Panc1 (cell line): ENCODE measurements around the gene SHISA8. TPM values are rescaled to one million over a fixed set of nuclear protein-coding genes. Genes with fewer than 3 reads are reported as not detected.

Source experiments
- ATAC-seq: fragments of 200-7000 bp; cut with Tn5 transposase; 2 replicates; pipeline ENCODE4 v1.9.1; 2020; ENCODE audit warnings: mild to moderate bottlenecking, moderate library complexity
- BruUV-seq: library from RNA; stranded (reverse); fragments of 400-500 nt; replicated peaks from 2 replicates; lab custom pipeline; 2021; lab: Mats Ljungman, UMichigan
- CTCF ChIA-PET: fragments of 300-600 bp; sonication (Branson Sonifier 250); formaldehyde crosslinking; loops from one replicate; lab custom pipeline; 2022; ENCODE audit warnings: antibody characterized with exemption; lab: Charles Lee
- POLR2A ChIA-PET: fragments of 300-600 bp; sonication (Branson Sonifier 250); formaldehyde crosslinking; loops from one replicate; lab custom pipeline; 2022; ENCODE audit warnings: antibody characterized with exemption; lab: Charles Lee
- DNase-seq: peaks from one replicate; pipeline ENCODE4 v3.0.0-alpha.2; 2010; ENCODE audit warnings: low read depth, low spot score
- H3K27ac ChIP-seq: 2 replicates; pipeline ENCODE4 v1.5.1; 2011; ENCODE audit warnings: mild to moderate bottlenecking, low read length, inconsistent platforms
- H3K27me3 ChIP-seq: fragments of 200-500 bp; sonication (Bioruptor generic); 2 replicates; pipeline ENCODE4 v1.6.0; 2014; ENCODE audit warnings: low read length, inconsistent platforms; ENCODE audit not compliant: control insufficient read depth, insufficient read depth
- H3K36me3 ChIP-seq: fragments of 200-500 bp; sonication (Bioruptor generic); 2 replicates; pipeline ENCODE4 v1.5.1; 2014; ENCODE audit warnings: inconsistent platforms, mild to moderate bottlenecking, low read length, moderate library complexity; ENCODE audit not compliant: control insufficient read depth, insufficient read depth
- H3K4me1 ChIP-seq: 2 replicates; pipeline ENCODE4 v1.5.1; 2011; ENCODE audit warnings: inconsistent platforms, mild to moderate bottlenecking, low read length, moderate library complexity; ENCODE audit not compliant: control insufficient read depth, insufficient read depth
- H3K4me3 ChIP-seq, 2 experiments: 2 replicates each; pipeline ENCODE4 v1.5.1; 2011 to 2012; ENCODE audit warnings: low read depth in 2 of 2, low read length in 2 of 2, mild to moderate bottlenecking in 2 of 2, inconsistent platforms in 1 of 2, moderate library complexity in 1 of 2
- H3K9me3 ChIP-seq: fragments of 200-500 bp; sonication (Bioruptor generic); 2 replicates; pipeline ENCODE4 v1.5.1; 2014; ENCODE audit warnings: low read depth, mild to moderate bottlenecking, inconsistent platforms, low read length, moderate library complexity; ENCODE audit not compliant: control insufficient read depth, insufficient read depth
- CTCF ChIP-seq: fragments of 450-650 bp; IDR thresholded peaks from 2 replicates; pipeline ENCODE4 v1.5.1; 2017; ENCODE audit warnings: mild to moderate bottlenecking
- POLR2AphosphoS5 ChIP-seq: IDR thresholded peaks from 2 replicates; pipeline ENCODE4 v1.6.1; 2012; ENCODE audit warnings: mild to moderate bottlenecking, low read depth, low read length, moderate library complexity
- REST ChIP-seq, 2 experiments: IDR thresholded peaks; 2 replicates each; pipeline ENCODE4 v1.6.1; 2011 to 2012; ENCODE audit warnings: low read depth in 2 of 2, control low read depth in 1 of 2, low read length in 1 of 2, mild to moderate bottlenecking in 1 of 2, moderate library complexity in 1 of 2; ENCODE audit not compliant: insufficient read depth in 1 of 2
- SIN3A ChIP-seq: IDR thresholded peaks from 2 replicates; pipeline ENCODE4 v1.6.1; 2012; ENCODE audit warnings: low read depth, mild to moderate bottlenecking, low read length, moderate library complexity, borderline replicate concordance; ENCODE audit not compliant: insufficient read depth
- TCF7L2 ChIP-seq: IDR thresholded peaks from 2 replicates; pipeline ENCODE4 v1.6.1; 2011; ENCODE audit warnings: mild to moderate bottlenecking, low read depth, low read length, inconsistent platforms
- in situ Hi-C: cut with HindIII; loops from 2 replicates; pipeline ENCODE4 v1.10.0; 2016; ENCODE audit warnings: low sequenced_read_pairs, low pct_unique_long_range_greater_than_20kb
- intact Hi-C: fragments of 100-400 bp; cut with micrococcal nuclease; formaldehyde crosslinking; loops from one replicate; pipeline ENCODE4 v1.10.0; 2022; ENCODE audit not compliant: unreplicated experiment
- total RNA-seq: library from RNA; stranded (reverse); gene quantifications from one replicate; pipeline ENCODE4 v1.2.1, GENCODE V29; 2021; ENCODE audit not compliant: unreplicated experiment

The SHISA8 gene
- total RNA-seq, 1 experiment from 2014 or later: 0.62 TPM

DNA sequence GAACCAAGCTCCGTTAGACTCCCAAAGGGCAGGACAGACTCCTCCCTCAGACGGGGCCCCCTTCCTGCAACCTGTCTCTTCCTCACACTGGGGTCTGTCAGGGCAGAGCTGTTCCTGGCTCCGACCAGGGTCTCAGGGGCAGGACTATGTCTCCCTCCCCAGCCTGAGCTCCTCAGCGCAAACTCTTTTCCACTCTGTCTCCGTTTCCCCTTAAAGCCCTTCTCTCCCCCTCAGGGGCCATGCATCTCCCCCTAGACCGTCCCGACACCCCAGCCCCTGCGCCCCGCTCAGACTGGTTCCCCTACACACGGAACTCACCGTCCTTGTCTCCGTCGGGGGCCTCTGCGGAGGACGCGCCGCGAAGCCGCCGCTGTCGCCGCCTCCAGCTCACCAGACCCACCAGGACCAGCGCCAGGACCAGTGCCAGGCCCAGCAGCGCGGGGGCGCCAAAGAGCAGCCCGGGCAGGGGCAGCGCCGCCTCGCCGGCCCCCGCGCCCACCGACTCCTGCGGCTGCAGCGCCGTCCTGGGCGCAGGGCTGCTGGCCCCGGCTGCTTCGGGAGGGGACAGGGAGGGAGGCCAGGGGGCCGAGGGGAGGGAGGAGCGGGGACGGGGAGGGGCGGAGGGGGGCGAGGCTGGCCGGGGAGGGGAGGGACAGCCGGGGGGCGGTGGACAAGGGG, 11.0 kb upstream of the SHISA8 start:
- TF ChIP-seq TCF7L2: no peak
- TF ChIP-seq CTCF: peak; percentile 95
- Histone ChIP-seq H3K27me3 (no peaks in the 10 kb centered on the region; the same call in 1 of the 2 replicates), H3K9me3 (no peaks in the 10 kb centered on the region), H3K4me3 (peak overlapping the region; percentile 30 to 41), H3K4me1 (no peaks in the 10 kb centered on the region), H3K36me3 (no peaks in the 10 kb centered on the region), H3K27ac (no peak overlapping the region)
- BruUV-seq: no TSS peak
- ATAC-seq: peak; percentile 74
- in situ Hi-C loops: no loop called here
- intact Hi-C loops: no loop called here
- ChIA-PET CTCF (interaction anchor here (0.6 to 1.3 kb wide), 4 partner anchors 14 to 557 kb away, joined by 3 to 8 read pairs (median 3); no protein-coding TSS in a partner anchor), POLR2A (interaction anchor here (0.5 kb wide), 1 partner anchor 419 kb away, joined by 4 read pairs; no protein-coding TSS in a partner anchor)
- no peak for DNase-seq

DNA sequence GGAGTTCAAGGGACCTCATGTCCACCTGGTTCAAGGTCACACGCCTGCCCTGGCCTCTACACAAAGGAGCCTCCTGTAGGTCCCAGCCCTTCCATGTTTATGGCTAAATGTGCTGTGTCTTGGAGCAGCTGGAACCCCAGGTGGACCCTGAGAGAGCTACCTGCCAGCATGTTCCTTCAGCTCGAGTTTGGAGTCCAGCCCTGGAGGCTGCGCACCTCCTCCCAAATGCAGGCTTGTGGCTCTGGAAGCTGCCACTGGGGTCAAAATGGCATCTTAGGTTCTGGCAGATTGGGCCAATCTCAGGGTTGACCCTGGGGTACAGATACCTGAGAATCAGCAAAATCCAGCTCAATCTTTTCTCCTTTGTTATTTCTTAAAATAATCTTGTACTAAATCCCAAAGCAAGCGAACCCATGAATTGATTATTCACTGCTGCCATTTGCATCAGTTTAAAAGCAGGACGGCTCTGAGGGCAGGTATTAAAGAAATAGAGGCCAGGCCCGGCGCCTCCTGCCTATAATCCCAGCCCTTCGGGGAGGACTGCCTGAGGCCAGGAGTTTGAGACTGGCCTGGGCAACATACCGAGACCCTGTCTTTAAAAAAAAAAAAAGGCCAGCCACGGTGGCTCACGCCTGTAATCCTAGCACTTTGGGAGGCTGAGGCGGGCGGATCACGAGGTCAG, 8.9 kb upstream of the SHISA8 start:
- ChIA-PET CTCF (no interaction called here), POLR2A (no interaction called here)
- Histone ChIP-seq H3K9me3 (no peaks in the 10 kb centered on the region), H3K4me1 (no peaks in the 10 kb centered on the region), H3K4me3 (no peak overlapping the region), H3K36me3 (no peaks in the 10 kb centered on the region), H3K27me3 (no peaks in the 10 kb centered on the region; the same call in 1 of the 2 replicates), H3K27ac (no peak overlapping the region)
- intact Hi-C loops: no loop called here
- in situ Hi-C loops: no loop called here
- ATAC-seq (no peak), DNase-seq (no peak)
- TF ChIP-seq SIN3A: no peak
- TF ChIP-seq TCF7L2: no peak
- no peak for TF ChIP-seq CTCF
- no TSS peak for BruUV-seq

DNA sequence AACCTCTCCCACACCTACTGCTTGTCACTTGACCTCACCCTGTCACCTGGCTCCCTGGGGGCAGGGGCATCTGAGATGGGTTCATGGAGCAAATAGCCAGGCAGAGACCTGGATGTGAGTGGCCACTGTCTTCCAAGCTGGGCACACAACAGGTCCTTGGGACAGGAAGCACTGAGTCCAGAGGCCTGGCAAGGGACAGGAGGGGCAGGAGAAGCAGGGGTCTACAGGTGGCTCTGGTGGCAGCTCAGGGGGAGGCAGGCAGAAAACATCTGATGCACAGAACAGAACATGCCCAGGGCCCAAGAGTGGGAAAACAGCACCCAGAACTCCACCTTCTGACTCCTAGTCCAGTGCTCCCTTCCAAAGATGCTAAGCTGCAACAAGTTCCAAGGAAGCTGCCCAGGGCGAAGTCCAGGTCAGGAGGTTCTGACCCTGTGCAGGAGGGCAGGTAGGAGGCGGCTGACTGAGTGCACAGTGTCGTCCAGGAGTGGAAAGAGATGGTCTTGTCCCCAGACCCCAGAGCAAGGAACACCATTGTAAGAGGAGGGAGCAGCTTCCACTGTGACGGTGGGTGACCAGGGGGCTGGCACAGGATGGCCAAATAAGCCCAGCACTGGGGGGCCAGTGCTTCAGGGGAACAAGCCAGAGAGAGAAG, 8.2 kb upstream of the SHISA8 start:
- TF ChIP-seq TCF7L2 (no peak), POLR2AphosphoS5 (no peak), REST (IDR thresholded peaks at IDR 0.05; ENCODE audit: insufficient read depth in 1 of 2, low read depth in 2 of 2, low read length in 1 of 2) (no peak), SIN3A (no peak), CTCF (no peak)
- no peaks in the 10 kb centered on the region for H3K9me3 ChIP-seq
- no peaks in the 10 kb centered on the region for H3K4me1 ChIP-seq
- no peak overlapping the region for H3K27ac ChIP-seq
- H3K36me3 ChIP-seq: no peaks in the 10 kb centered on the region
- ChIA-PET CTCF (no interaction called here), POLR2A (no interaction called here)
- intact Hi-C loops (no loop called here), in situ Hi-C loops (no loop called here)
- DNase-seq (no peak), ATAC-seq (no peak)
- H3K27me3 ChIP-seq: no peaks in the 10 kb centered on the region; the same call in 1 of the 2 replicates
- no TSS peak for BruUV-seq
- H3K4me3 ChIP-seq: no peak overlapping the region
